ENCODE measurements around the gene SLC23A2. TPM values are rescaled to one million over a fixed set of nuclear protein-coding genes. Genes with fewer than 3 reads are reported as not detected.

Gene SLC23A2
- total RNA-seq, 1 experiment from 2014 or later: 24.0 TPM

GRCh38 chr20:4967752-4968477 is 33.4 kb downstream of the SLC23A2 start:
- intact Hi-C loops (cut with micrococcal nuclease): no loop called here
- CTCF ChIA-PET: interaction anchor here (0.7 to 5.8 kb wide), 6 partner anchors 9 to 316 kb away, joined by 3 to 49 read pairs (median 4); no protein-coding TSS in a partner anchor
- peaks cover 35% of the 10 kb centered on the region for H3K36me3 Mint-ChIP-seq (ENCODE audit: insufficient read depth, unreplicated experiment)
- POLR2A ChIA-PET: interaction anchor here (1.3 to 1.8 kb wide), 3 partner anchors 10 to 105 kb away, joined by 4 to 6 read pairs (median 5); no protein-coding TSS in a partner anchor
- no peaks in the 10 kb centered on the region for H3K27me3 Mint-ChIP-seq (ENCODE audit: insufficient read depth, unreplicated experiment)
- TF ChIP-seq CTCF (IDR thresholded peaks at IDR 0.05; ENCODE audit: unreplicated experiment): no peak
- H3K27ac Mint-ChIP-seq (ENCODE audit: low read depth, unreplicated experiment): no peak overlapping the region
- DNase-seq (ENCODE audit: unreplicated experiment): no peak
- no peaks in the 10 kb centered on the region for H3K4me1 Mint-ChIP-seq (ENCODE audit: insufficient read depth, unreplicated experiment)
- BruUV-seq (replicated peaks): no TSS peak
- no peak overlapping the region for H3K4me3 Mint-ChIP-seq (ENCODE audit: unreplicated experiment)
- H3K9me3 Mint-ChIP-seq (ENCODE audit: unreplicated experiment): no peaks in the 10 kb centered on the region

- no peaks in the 10 kb centered on the region for H3K27me3 Mint-ChIP-seq (ENCODE audit: insufficient read depth, unreplicated experiment)
- H3K9me3 Mint-ChIP-seq (ENCODE audit: unreplicated experiment): no peaks in the 10 kb centered on the region
- DNase-seq (ENCODE audit: unreplicated experiment): no peak
- H3K36me3 Mint-ChIP-seq (ENCODE audit: insufficient read depth, unreplicated experiment): peaks cover 35% of the 10 kb centered on the region
- BruUV-seq (replicated peaks): no TSS peak
- no peak overlapping the region for H3K4me3 Mint-ChIP-seq (ENCODE audit: unreplicated experiment)
- no peak overlapping the region for H3K27ac Mint-ChIP-seq (ENCODE audit: low read depth, unreplicated experiment)
- H3K4me1 Mint-ChIP-seq (ENCODE audit: insufficient read depth, unreplicated experiment): peaks cover 3% of the 10 kb centered on the region
- TF ChIP-seq CTCF (IDR thresholded peaks at IDR 0.05; ENCODE audit: unreplicated experiment): no peak
- ChIA-PET CTCF (interaction anchor here (0.6 to 5.8 kb wide), 10 partner anchors 10 to 315 kb away, joined by 3 to 49 read pairs (median 4); no protein-coding TSS in a partner anchor), POLR2A (interaction anchor here (0.8 to 1.8 kb wide), 5 partner anchors 9 to 106 kb away, joined by 3 to 6 read pairs (median 4); no protein-coding TSS in a partner anchor)
- intact Hi-C loops (cut with micrococcal nuclease): no loop called here
These were observed 34.2 kb downstream of the SLC23A2 start for GRCh38 chr20:4966826-4967751.

GRCh38 chr20:4962241-4962855 is 39.0 kb downstream of the SLC23A2 start:
- Mint-ChIP-seq H3K27me3 (ENCODE audit: insufficient read depth, unreplicated experiment) (no peaks in the 10 kb centered on the region), H3K4me3 (ENCODE audit: unreplicated experiment) (no peak overlapping the region), H3K4me1 (ENCODE audit: insufficient read depth, unreplicated experiment) (peaks cover 12% of the 10 kb centered on the region), H3K36me3 (ENCODE audit: insufficient read depth, unreplicated experiment) (peaks cover 13% of the 10 kb centered on the region), H3K27ac (ENCODE audit: low read depth, unreplicated experiment) (no peak overlapping the region), H3K9me3 (ENCODE audit: unreplicated experiment) (no peaks in the 10 kb centered on the region)
- no peak for TF ChIP-seq CTCF (IDR thresholded peaks at IDR 0.05; ENCODE audit: unreplicated experiment)
- CTCF ChIA-PET: interaction anchor here (0.5 to 1.7 kb wide), 4 partner anchors 16 to 222 kb away, joined by 3 to 7 read pairs (median 4); no protein-coding TSS in a partner anchor
- POLR2A ChIA-PET: interaction anchor here (0.6 to 1.4 kb wide), 4 partner anchors 28 to 376 kb away, joined by 3 to 6 read pairs (median 3); no protein-coding TSS in a partner anchor
- intact Hi-C loops (cut with micrococcal nuclease): no loop called here
- BruUV-seq (replicated peaks): no TSS peak
- DNase-seq (ENCODE audit: unreplicated experiment): no peak

Measured in MCF 10A (cell line).